NCI-H1048 (cell line): Measurements from ENCODE around the gene FRMD8.
"Not testable (repeated sequence)": the region's sequence is repeated elsewhere in the genome, so short reads cannot be mapped to it uniquely, and the experiment has no call there.

Source experiments
- DNase-seq: peaks from one replicate; lab custom pipeline; 2025; lab: John Stamatoyannopoulos, UW

FRMD8 gene

DNA sequence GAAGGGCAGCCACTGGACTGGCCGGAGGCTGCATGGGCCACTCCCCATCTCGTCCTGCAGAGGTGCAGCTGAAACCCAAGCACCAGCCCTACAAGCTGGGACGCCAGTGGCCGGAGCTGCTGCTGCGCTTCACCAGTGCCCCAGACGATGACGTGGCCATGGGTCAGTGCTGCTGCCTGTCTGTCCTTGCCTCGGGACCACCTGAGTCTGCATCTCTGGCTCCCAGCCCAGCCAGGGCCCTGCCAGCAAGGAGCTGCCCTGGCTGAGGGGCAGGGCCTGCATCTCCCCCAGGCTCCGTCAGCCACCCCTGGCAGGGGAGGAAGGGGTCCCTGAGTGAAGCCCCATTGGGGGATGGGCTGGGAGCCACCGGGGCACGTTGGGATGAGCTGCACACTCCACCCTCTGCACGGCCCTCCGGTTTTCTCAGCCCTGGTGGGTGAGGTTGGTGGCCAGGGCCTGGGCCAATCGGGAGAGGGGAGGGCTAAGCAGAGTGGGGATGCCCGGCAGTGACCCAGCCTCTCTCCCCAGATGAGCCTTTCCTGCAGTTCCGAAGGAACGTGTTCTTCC, 7.2 kb downstream of the FRMD8 start:
- DNase-seq, result no peak

DNA sequence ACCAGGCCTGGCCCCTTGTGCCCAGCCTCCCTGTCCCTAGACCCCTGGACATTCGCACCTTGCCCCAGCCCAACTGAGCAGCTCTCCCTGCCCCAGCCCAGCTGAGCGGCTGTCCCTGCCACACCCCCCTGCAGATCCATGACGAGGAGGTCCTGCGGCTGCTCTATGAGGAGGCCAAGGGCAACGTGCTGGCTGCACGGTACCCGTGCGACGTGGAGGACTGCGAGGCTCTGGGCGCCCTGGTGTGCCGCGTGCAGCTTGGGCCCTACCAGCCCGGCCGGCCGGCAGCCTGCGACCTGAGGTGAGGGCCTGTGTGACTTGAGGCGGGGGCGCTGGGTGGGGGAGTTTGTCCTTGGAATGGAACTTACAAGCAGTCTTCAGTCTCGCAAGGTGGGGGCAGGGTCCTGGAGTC, 7.7 kb downstream of the FRMD8 start:
- DNase-seq, result no peak

- DNase-seq, result no peak
These were observed 9.6 kb downstream of the FRMD8 start for GRCh38 chr11:65395961-65396530.

DNA sequence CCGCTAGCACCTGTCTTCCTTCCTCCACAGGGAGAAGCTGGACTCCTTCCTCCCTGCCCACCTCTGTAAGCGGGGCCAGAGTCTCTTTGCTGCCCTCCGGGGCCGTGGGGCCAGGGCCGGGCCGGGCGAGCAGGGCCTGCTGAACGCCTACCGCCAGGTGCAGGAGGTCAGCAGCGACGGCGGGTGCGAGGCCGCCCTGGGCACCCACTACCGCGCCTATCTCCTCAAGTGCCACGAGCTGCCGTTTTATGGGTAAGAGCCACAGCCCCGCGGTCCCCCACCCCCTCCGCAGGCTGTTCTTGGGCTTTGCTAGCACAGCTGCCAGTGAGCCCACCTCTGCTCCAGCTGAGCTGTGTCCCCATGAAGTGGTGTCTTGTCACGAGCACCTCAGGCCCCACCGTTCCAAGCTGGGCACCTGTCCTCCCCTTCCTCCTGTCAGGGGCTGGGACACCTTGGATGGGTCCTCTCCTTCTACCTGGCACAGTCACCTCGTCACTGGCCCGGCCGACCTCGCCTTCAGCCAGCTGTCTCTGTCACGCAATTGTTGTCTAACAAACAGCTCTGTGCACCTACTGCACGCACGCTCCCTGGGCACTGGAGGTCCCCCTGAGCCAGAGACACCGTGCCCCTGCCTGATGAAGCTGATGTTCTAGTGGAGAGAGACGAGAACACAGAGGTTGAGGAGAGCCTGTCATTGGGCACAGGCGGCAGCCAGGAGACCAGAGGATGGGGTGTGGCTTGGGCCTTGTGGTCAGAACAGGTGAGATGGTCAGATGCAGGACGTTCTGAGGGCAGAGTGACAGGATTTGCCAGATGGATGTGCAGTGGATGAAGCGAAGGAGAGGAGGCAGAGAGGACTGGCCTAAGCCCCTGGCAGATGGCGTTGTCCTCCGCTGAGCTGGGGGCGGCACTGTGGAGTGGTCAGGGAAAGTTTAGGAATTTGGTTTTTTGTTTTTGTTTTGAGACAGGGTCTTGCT, 10.6 kb downstream of the FRMD8 start:
- DNase-seq, result no peak

GRCh38 chr11:65398362-65398910, 12.0 kb downstream of the FRMD8 start:
- no peak for DNase-seq

DNA sequence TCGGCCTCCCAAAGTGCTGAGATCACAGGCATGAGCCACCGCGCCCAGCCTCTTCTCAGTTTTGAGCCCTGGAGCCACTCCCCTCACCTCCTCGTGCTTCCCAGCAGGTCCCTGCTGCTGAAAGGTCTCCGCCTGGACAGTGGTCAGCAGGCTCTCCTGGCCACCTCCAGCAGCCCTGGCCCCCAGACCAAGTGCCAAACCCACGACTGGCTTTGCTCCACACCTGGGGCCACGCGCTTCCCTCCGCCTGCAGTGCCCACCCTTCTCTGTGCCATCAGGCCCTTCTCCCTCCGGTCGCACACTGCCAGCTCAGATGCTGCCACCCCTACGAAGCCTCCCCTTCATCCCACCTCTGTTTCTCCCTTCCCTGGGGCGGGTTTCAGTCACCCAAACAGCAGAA, 12.8 kb downstream of the FRMD8 start:
- DNase-seq, result no peak

- DNase-seq, result no peak
These were observed 13.4 kb downstream of the FRMD8 start for GRCh38 chr11:65399845-65400244.

DNA sequence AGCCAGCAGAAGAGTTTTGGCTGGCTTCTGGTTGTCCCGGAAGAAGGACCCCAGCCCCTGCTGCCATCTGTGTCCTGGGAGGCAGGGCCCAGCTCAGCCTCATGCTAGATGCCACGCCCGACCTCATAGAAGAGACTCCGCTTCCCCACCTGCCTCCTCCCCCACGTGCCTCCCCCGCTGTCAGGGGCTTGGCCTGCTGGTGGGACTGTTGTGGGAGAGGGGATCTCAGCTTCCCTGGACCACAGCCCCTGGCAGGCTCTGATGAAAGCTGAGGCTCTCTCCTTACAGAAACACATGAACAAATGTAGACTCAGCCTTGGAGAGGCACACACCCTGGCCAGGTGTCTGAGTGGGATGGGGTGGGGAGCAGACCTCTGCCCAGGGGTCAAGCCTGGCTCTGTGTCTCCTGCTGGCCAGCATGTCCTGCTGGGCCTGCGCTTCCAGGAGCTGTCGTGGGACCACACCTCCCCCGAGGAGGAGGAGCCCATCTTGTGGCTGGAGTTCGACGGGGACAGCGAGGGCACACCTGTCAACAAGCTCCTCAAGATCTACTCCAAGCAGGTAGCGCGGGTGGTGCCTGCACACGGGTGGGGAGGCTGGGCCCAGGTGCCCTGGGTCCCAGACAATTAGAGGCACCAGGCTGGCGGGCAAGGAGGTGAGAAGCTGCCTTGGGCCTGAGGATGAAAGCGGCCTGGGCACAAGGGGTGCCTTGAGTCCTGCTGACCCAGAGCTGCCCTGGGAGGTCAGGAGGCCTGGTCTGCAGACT, 14.1 kb downstream of the FRMD8 start:
- no peak for DNase-seq

GRCh38 chr11:65401073-65401802, 14.8 kb downstream of the FRMD8 start:
- no peak for DNase-seq

- no peak for DNase-seq
These were observed 15.4 kb downstream of the FRMD8 start for GRCh38 chr11:65401803-65402248.

DNA sequence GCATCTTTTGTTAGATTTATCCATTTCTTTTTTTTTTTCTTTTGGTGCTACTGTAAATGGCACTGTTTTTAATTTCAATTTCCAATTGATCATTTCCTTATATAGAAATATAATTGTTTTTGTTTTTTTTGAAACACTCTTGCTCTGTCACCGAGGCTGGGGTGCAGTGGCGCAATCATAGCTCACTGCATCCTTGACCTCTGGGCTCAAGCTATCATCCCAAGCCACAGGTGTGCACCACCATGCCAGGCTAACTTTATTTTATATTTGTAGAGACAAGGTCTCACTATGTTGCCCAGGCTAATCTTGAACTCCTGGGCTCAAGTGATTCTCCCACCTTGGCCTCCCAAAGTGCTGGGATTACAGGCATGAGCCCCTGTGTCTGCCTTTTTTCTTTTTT, 16.4 kb downstream of the FRMD8 start:
- no peak for DNase-seq

DNA sequence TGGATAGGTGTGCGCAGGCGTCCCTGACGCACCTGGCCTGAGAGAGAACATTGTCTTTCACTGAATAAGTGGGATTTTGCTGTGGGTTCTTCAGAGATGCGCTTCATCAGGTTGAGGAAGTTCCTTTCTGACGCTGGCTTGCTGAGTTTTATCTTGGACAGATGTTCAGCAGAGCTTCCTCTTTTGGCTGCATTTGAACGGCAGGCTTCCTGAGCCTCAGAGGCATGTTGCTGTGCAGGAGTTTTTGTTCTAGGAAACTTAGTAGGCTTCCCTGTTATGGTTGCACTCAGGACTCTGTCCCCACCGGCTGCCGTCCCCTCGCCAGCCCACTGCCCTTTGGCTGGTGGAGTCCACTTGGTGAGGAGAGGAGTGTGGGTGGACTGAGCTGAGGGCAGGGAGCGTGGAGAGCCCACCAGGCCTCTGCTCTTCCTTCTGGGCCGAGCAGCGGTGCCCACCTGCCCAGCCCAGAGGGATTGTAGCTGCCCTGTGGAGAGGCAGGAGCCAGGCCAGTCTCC, 17.2 kb downstream of the FRMD8 start:
- no peak for DNase-seq

DNA sequence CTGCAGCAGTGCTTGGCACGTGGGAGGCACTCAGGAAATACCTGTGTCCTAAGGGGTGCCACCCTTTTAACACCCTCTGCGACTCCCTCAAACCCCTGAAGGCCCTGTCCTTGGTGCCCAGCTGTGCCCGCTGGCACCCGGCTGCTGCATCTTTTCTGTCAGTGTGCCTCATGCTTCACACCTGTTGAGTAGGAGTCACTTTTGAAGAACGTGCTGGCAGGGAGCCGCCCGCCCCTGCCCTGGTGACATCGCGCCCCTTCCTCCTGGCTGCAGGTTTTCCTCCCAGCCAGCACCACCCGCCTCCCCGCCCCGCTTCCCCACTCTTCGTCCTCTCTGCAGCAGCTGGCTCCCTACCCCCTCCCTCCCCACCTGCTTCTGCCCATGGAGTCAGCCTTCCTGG, 17.8 kb downstream of the FRMD8 start:
- no peak for DNase-seq

DNA sequence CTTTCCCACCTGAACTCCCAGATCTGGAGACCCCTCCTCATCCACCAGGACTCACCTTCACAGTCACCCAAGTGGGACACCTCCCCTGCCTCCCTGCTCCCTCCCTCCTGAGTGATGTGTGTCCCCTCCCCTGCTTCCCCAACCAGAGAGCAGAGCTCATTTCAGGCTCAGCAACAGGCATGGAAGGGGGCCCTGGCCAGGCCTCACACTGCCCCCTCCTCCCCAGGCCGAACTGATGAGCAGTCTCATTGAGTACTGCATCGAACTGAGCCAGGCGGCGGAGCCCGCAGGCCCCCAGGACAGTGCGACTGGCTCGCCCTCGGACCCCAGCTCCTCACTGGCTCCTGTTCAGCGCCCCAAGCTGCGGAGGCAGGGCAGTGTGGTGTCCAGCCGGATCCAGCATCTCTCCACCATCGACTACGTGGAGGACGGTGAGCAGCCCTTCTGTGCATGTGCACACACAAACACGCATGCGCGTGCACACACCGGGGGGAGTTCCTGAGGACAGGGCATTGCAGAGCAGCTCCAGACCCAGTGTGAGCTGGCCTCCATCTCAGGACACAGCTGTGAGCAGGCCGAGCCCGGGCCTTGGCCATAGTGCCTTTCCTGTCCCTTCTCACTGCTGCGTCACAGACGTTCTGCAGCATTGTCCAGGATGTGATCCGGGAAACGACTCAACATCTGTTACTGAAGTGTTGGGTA, 18.4 kb downstream of the FRMD8 start:
- no peak for DNase-seq

DNA sequence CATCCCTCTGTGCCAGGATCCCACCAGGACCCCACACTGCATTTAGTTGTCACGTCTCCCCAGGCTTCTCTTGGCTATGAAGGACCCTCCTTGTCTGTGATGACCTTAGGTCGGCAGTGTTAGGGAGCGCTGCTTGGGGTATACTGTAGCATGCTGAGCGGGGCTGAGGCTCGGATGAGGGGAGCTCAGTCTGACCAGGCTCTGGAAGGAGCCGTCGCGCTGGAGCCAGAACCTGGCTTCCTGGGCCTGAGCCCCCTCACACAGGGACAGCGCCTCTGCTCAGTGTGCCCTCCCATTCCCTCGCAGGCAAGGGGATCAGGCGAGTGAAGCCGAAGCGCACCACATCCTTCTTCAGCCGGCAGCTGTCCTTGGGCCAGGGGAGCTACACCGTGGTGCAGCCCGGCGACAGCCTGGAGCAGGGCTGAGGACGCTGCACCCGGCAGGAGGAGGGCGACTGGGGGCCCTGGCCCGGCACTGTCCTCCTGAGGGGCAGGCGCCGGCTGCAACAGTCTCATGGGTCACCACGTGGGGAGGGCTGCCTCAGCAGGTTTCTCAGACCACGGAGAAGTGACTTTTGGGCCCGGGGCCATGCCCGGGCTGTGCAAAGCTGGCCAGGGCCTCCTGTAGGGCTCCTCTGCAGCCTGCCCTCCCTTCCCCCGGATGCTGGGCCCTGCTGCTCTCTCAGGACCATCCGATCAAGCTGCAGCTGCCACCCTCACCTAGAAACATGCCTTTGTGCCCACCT, 24.7 kb downstream of the FRMD8 start:
- no peak for DNase-seq

DNA sequence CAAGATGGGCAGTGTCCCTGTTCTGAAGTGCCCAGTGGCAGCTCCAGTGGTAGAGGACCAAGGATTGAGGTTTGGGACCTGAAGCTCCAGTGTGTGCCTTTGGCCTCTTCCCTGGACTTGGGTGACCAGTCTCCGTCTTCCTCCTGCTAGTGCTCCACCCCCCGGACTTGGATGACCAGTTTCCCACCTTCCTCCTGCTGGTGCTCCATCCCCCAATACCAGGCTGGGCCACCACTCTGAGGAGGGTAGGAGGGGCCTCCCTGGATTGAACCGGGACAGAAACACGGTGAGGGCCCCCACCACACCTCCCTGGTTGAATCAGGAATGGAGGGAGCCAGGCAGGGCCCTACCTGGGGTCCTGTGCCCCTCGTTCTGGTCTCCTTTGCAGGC, 25.2 kb downstream of the FRMD8 start:
- DNase-seq, result no peak

GRCh38 chr11:65412271-65413076, 26.0 kb downstream of the FRMD8 start:
- no peak for DNase-seq

DNA sequence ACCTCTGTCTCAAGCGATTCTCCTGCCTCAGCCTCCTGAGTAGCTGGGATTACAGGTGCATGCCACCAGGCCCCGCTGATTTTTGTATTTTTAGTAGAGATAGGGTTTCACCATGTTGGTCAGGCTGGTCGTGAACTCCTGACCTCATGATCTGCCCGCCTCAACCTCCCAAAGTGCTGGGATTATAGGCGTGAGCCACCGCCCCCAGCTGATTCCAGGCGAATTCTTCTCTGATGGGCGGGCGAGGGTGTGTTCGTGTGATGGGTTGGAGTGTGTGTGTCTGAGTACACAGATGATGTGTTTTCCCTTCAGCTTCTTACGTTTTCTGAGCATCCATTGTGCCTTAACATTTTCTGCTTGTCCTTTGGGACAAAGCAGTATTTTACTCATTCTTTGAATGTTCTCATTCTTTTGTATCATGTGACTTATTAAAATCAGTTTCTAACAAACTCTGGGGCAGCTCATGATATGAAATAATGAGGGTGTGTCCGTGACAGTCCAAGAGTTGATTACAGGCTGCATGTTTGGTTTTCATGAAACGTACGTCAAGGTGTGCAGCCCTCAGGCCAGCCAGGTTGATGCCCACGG, 26.7 kb downstream of the FRMD8 start:
- not testable (repeated sequence) for DNase-seq
